Measurements from ENCODE around the gene AMER1.
"Not testable (repeated sequence)": the region's sequence is repeated elsewhere in the genome, so short reads cannot be mapped to it uniquely, and the experiment has no call there.

Gene AMER1
- 8.6 to 25.8 (median 13.0) reads per million in 9 experiments for total RNA-seq

DNA sequence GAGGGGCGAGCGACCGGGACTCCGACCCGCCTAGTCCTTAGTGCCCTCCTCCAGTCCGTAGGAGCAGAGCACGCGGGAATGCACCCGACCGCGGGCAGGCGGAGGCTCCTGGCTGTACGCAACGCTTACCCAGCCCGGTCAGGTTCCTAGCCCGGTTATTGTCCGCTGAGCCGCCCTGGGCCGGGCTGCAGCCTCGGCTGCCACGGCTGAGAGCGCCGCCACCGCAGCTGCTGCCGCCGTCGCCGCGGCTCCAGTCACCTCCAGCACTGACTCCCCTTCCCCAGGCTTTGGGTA is at the start of gene AMER1:
TSS of gene AMER1 (minus strand) at position 268 of the 294 bp plus-strand sequence. CDS start 12,422 bp downstream, outside the sequence.
- ATAC-seq (replicated peaks) (peak; percentile 43), DNase-seq (no peak)
- Mint-ChIP-seq H3K4me1 (ENCODE audit: low read depth in 2 of 2) (peaks cover 5 to 8% of the 10 kb centered on the region in 2 donors), H3K36me3 (ENCODE audit: insufficient read depth) (peaks cover 13% of the 10 kb centered on the region), H3K4me3 (peak within 1 kb of the TSS; percentile 86 to 91), H3K27ac (peak within 1 kb of the TSS; percentile 90 to 94), H3K9me3 (no peaks in the 10 kb centered on the region), H3K27me3 (no peaks in the 10 kb centered on the region)

DNA sequence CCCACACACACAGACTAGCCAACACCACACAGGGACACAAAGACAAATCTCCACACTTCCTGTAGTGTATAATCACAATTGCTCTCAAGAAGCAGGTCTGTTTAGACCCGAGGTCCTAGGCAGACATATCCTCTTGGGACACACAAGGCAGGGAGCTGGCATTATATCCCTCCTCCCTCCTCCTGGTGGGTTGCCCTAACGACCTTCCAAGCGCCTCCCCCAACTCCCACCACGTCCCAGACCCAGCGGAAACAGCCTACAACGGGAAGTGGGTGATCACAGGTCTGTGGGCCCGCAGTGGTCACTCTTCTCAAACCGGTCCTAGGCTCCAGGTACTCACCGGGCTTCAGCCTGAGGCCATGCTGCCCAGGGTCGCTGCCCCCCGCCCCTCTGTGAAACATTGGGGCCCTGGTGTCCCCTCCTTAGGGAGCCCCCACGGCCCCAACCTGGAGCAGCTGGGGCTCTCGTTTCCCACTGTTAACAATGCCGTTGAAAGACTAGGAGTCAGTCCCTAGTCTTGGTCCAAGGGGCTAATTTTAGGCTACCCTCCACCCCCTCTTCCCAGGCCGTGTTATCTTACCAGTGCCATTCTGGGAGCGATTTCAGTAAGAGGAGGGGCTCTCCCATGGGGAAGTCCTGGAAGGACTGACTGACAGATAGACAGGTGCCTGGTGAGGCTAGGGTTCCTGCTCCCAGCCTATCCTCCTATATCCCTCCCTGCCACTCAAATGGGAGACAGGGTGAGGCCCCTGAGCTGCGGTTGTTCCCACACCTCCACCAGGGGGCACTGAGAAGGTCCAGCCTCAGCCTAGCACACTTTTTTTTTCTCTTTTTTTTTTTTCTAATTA is 24.8 kb upstream of the AMER1 start, which contains the start of gene ASB12:
TSS of gene ASB12 (minus strand) at position 485 of the 848 bp plus-strand sequence. CDS start 4,957 bp downstream, outside the sequence.
- Mint-ChIP-seq H3K36me3 (ENCODE audit: insufficient read depth) (no peaks in the 10 kb centered on the region), H3K4me3 (no peak within 1 kb of the TSS), H3K9me3 (no peaks in the 10 kb centered on the region), H3K27ac (no peak within 1 kb of the TSS), H3K4me1 (ENCODE audit: low read depth in 2 of 2) (no peaks in the 10 kb centered on the region), H3K27me3 (no peaks in the 10 kb centered on the region)
- no peak for DNase-seq
- no peak for ATAC-seq (replicated peaks)

DNA sequence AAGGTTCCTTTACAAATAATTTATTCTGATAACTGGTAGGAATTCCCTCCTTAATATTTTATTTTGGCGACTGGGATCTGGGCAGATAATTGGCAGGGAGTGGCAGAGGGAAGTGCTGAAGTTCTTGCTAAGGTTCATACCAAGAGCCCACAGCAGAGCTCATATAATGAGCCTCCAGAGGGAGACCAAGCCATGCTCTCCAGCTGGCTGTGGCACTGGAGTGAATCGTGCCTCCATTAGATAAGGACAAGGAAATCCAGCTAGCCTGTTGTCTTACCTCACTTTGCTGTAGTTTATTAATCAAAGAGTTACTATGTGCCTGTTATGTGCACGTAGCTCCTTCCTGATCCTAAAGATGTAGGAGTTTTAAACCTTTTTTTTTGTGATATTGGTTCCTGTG is 23.6 kb upstream of the AMER1 start:
- DNase-seq (no peak), ATAC-seq (replicated peaks) (no peak)
- H3K4me3 Mint-ChIP-seq: no peak overlapping the region
- H3K9me3 Mint-ChIP-seq: no peaks in the 10 kb centered on the region
- no peaks in the 10 kb centered on the region for H3K27me3 Mint-ChIP-seq
- no peaks in the 10 kb centered on the region for H3K4me1 Mint-ChIP-seq (ENCODE audit: low read depth in 2 of 2)
- H3K36me3 Mint-ChIP-seq (ENCODE audit: insufficient read depth): no peaks in the 10 kb centered on the region
- no peak overlapping the region for H3K27ac Mint-ChIP-seq

DNA sequence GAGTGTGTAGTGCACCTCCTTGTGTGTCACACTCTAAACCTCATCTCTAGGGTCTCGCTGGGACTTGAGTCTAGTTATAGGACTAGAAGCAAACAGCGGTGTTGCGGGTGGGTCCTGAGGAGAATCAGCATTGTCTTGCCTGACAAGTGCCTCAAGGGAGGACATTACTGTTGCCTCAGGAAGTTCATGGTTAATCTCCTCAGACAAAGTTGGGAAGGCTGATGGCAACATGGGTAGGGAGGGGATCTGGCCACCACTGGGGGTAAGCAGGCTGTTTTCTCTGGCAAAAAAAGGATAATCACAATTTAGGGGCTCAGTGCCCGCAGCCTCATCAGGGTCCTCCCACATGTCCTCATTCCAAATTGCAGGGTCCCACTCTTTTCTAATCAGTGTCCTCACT is 12.5 kb upstream of the AMER1 start:
- Mint-ChIP-seq H3K4me1 (ENCODE audit: low read depth in 2 of 2) (no peaks in the 10 kb centered on the region), H3K36me3 (ENCODE audit: insufficient read depth) (no peaks in the 10 kb centered on the region)
- no peak for ATAC-seq (replicated peaks)

GRCh38 chrX:64213989-64214388 is 8.5 kb upstream of the AMER1 start:
- not testable (repeated sequence) for H3K4me3 Mint-ChIP-seq; H3K4me1 Mint-ChIP-seq (ENCODE audit: low read depth in 2 of 2); ATAC-seq (replicated peaks); H3K36me3 Mint-ChIP-seq (ENCODE audit: insufficient read depth); H3K27me3 Mint-ChIP-seq; H3K9me3 Mint-ChIP-seq; DNase-seq; H3K27ac Mint-ChIP-seq

More for the DNA sequence above, 12.5 kb upstream of the AMER1 start:
- no peaks in the 10 kb centered on the region for H3K27me3 Mint-ChIP-seq
- H3K9me3 Mint-ChIP-seq: no peaks in the 10 kb centered on the region
- H3K27ac Mint-ChIP-seq: no peak overlapping the region
- no peak for DNase-seq
- H3K4me3 Mint-ChIP-seq: no peak overlapping the region

- Mint-ChIP-seq H3K36me3 (ENCODE audit: insufficient read depth) (peaks cover 13% of the 10 kb centered on the region), H3K9me3 (no peaks in the 10 kb centered on the region), H3K4me3 (peak overlapping the region; percentile 86 to 91), H3K27ac (peak overlapping the region; percentile 90 to 94), H3K27me3 (no peaks in the 10 kb centered on the region), H3K4me1 (ENCODE audit: low read depth in 2 of 2) (peaks cover 5 to 8% of the 10 kb centered on the region in 2 donors)
- ATAC-seq (replicated peaks): no peak
- DNase-seq: no peak
Observed at GRCh38 chrX:64206556-64207162, 1.2 kb upstream of the AMER1 start.

GRCh38 chrX:64205735-64206501 is 410 bp upstream of the AMER1 start:
- ATAC-seq (replicated peaks): peak; percentile 85
- peak overlapping the region; percentile 86 to 91 for H3K4me3 Mint-ChIP-seq
- H3K27ac Mint-ChIP-seq: peak overlapping the region; percentile 90 to 94
- DNase-seq: peak; percentile 81 to 82 (median 82)
- no peaks in the 10 kb centered on the region for H3K9me3 Mint-ChIP-seq
- no peaks in the 10 kb centered on the region for H3K27me3 Mint-ChIP-seq
- peaks cover 13% of the 10 kb centered on the region for H3K36me3 Mint-ChIP-seq (ENCODE audit: insufficient read depth)
- H3K4me1 Mint-ChIP-seq (ENCODE audit: low read depth in 2 of 2): peaks cover 5 to 8% of the 10 kb centered on the region in 2 donors

GRCh38 chrX:64204701-64205440 is 637 bp downstream of the AMER1 start:
- DNase-seq (peak; percentile 0 to 2 (median 1)), ATAC-seq (replicated peaks) (no peak)
- Mint-ChIP-seq H3K9me3 (no peaks in the 10 kb centered on the region), H3K4me3 (peak overlapping the region; percentile 86 to 91), H3K27ac (peak overlapping the region in 1 of 2 donors; percentile 20), H3K27me3 (no peaks in the 10 kb centered on the region), H3K36me3 (ENCODE audit: insufficient read depth) (peaks cover 13% of the 10 kb centered on the region), H3K4me1 (ENCODE audit: low read depth in 2 of 2) (peaks cover 5 to 11% of the 10 kb centered on the region in 2 donors)

- H3K27ac Mint-ChIP-seq: peak overlapping the region in 1 of 2 donors; percentile 20
- ATAC-seq (replicated peaks) (no peak), DNase-seq (no peak)
Observed at GRCh38 chrX:64204252-64204651, 1.3 kb downstream of the AMER1 start.

DNA sequence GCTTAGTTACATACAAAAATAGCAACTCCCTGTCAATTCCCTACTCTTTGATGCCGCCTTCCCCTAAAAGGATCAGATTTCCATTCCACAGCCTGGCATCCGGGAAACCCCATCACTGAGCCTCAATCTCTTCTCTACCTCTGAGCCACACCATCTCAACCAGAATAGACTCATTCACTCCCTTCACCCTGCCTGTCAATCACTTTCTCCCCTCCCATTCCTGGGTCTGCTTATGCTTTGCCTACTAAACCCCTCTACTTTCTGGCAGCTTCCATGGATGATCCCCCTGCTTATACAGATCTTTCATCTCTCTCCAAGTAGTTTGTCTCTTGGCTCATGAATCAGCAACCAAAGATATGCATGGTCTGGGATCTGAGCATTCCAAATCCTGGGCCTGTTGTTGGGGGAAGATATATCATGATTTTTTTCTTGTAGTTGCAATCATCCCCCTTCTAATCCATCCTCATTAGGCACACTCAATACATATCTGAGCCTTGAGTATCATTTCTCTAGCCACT is 2.6 kb downstream of the AMER1 start:
- Mint-ChIP-seq H3K27ac (no peak overlapping the region), H3K27me3 (no peaks in the 10 kb centered on the region), H3K4me1 (ENCODE audit: low read depth in 2 of 2) (peaks cover 8 to 22% of the 10 kb centered on the region in 2 donors), H3K4me3 (no peak overlapping the region), H3K36me3 (ENCODE audit: insufficient read depth) (peaks cover 13% of the 10 kb centered on the region), H3K9me3 (no peaks in the 10 kb centered on the region)
- DNase-seq (no peak), ATAC-seq (replicated peaks) (no peak)

More at GRCh38 chrX:64204252-64204651, 1.3 kb downstream of the AMER1 start:
- Mint-ChIP-seq H3K9me3 (no peaks in the 10 kb centered on the region), H3K4me1 (ENCODE audit: low read depth in 2 of 2) (peaks cover 8 to 16% of the 10 kb centered on the region in 2 donors), H3K27me3 (no peaks in the 10 kb centered on the region), H3K4me3 (peak overlapping the region; percentile 58 to 86), H3K36me3 (ENCODE audit: insufficient read depth) (peaks cover 13% of the 10 kb centered on the region)

- no peak overlapping the region for H3K27ac Mint-ChIP-seq
- H3K4me3 Mint-ChIP-seq: no peak overlapping the region
- no peaks in the 10 kb centered on the region for H3K9me3 Mint-ChIP-seq
- no peaks in the 10 kb centered on the region for H3K27me3 Mint-ChIP-seq
- no peaks in the 10 kb centered on the region for H3K36me3 Mint-ChIP-seq (ENCODE audit: insufficient read depth)
- ATAC-seq (replicated peaks): no peak
- DNase-seq: no peak
- peaks cover 3 to 19% of the 10 kb centered on the region in 2 donors for H3K4me1 Mint-ChIP-seq (ENCODE audit: low read depth in 2 of 2)
Observed at GRCh38 chrX:64198036-64198435, 7.5 kb downstream of the AMER1 start.

- H3K36me3 Mint-ChIP-seq (ENCODE audit: insufficient read depth): no peaks in the 10 kb centered on the region
- no peaks in the 10 kb centered on the region for H3K27me3 Mint-ChIP-seq
Observed at GRCh38 chrX:64196606-64197005, 8.9 kb downstream of the AMER1 start.

More at GRCh38 chrX:64196606-64197005, 8.9 kb downstream of the AMER1 start:
- Mint-ChIP-seq H3K4me3 (no peak overlapping the region), H3K27ac (peak overlapping the region in 1 of 2 donors; percentile 56), H3K4me1 (ENCODE audit: low read depth in 2 of 2) (peaks cover 3 to 14% of the 10 kb centered on the region in 2 donors), H3K9me3 (no peaks in the 10 kb centered on the region)
- ATAC-seq (replicated peaks): no peak
- no peak for DNase-seq

All from effector memory CD8-positive, alpha-beta T cell (primary cell).